H4 (cell line): ENCODE results near the gene ROR2. TPM values are rescaled to one million over a fixed set of nuclear protein-coding genes. Genes with fewer than 3 reads are reported as not detected.

ENCODE experiments used
- DNase-seq: peaks from one replicate; pipeline ENCODE4 v3.0.0-alpha.2; 2015; ENCODE audit warnings: low spot score
- total RNA-seq: library from RNA; depleted of rRNA; stranded (reverse); fragments of >200 nt; shearing (Covaris generic); gene quantifications from 2 replicates; pipeline ENCODE4 v1.2.3, GENCODE V29; 2014

The ROR2 gene
- total RNA-seq, 1 experiment from 2014 or later, result 1.8 TPM

DNA sequence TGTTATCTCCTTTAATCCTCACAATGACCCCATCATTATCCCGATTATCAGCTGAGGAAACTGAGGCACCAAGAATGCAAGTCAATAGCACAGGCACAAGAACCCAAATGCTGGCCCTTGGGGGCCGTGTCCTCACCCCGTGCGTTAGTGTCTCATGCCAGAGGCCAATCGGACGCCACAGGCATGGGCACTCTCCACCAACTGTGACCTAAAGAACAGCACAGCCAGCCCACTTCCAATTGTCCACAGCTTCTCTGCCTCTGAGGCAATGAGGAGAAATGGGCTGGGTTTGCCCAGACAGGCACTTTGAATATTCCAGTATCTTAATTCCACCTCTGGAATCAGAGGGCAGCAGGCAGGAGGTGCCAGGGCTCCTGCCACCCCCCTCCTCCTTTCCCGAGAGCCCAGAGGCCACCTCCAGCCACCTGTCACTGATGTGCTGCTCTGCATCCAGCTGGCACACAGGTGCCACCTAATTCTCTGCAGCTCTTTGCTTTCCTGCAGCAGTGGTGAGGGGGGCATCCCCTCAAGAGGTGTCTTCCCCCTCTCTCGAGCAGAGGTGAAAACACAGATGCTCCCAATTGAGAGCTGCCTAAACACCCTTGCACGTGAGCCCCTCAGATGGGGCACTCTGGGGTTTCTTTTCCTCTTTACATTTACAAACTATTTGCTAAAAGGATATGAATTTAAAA lies 107.5 kb downstream of the ROR2 start:
- DNase-seq, result no peak

- DNase-seq, result no peak
These were observed 108.4 kb downstream of the ROR2 start for GRCh38 chr9:91841591-91841990.

GRCh38 chr9:91840882-91841281 lies 109.1 kb downstream of the ROR2 start:
- no peak for DNase-seq

DNA sequence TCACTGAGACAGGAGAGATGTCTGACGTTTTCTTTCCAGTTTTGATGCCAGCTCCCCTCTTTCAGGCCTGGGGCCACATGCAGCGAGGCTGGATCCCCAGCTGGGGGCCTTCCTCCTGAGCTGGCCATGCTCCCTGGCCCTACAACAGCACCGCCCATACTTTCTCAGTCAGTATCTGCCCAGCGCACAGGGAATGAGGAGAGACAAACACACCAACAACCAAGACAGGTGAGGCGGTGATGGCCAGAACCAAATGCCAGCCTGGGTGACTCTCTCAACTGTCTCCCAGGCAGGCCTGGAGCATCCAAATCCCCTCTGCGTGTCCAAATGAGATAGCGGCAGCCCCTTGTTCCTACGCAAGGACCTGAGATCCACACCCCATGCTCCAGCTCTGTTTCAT lies 109.6 kb downstream of the ROR2 start:
- no peak for DNase-seq

DNA sequence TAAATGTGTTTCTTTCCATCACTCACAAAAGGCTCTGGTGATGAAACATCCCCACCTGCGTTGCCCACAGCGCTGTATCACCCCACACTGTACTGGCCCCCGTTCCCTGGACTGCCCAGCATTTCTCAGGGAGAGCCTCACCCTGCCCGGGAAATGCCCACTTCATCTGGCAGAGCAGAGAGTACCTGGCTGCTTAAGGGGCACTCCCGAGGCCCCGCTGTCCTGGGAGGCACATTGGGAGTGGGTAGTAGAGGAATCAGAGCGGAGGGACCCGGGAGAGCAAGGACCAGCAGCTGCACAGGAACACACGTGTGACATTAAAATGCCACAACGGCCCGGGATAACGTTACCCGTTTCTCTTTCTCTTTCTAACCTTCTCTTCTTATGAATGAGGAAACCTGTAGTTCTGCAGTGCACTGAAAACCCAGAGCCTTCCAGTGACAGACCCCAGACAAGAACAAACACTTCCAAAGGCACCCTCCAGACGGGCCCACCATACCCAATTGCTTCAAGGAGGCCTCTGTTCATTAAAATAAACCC lies 110.0 kb downstream of the ROR2 start:
- DNase-seq, result no peak

GRCh38 chr9:91837981-91838731 lies 111.9 kb downstream of the ROR2 start:
- peak; percentile 32 for DNase-seq

GRCh38 chr9:91836515-91836914 lies 113.5 kb downstream of the ROR2 start:
- DNase-seq, result no peak

DNA sequence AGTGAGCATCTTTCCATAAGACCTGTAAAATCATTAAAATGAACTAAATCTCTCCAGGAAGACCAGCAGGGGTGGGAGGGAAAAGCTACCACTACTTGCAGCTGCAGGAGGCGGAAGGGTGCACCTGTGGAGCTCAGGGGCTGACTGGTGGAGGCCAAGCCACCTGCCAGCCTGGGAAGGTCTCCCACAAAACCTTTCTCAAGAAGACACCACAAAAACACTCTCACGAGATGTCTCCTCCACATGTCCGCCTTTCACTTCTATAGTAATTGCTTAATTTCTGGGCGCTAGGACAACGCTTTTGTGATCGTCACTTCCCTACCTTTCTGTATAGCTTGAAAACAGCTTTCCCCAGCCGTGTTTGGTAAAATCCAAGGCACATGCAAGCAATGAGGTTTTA lies 114.4 kb downstream of the ROR2 start:
- DNase-seq, result no peak

DNA sequence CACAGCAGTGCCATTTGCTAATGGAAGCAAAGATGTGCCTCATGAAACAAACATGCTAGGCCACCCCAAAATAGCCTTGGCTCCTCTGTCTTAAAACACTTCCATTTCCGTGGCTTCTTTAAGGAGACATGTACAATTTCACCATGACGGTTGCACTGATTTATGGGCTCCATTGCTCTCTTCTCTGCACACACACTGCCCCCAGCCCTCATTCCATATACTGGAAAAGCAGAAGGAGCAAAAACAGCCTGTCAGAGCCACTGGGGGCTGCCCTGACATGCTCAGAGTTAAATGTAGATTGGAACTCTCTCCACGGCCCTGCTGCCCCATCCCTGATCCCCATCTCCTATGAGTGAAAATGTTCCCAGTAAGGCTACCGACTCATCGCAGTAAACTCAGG lies 114.8 kb downstream of the ROR2 start:
- DNase-seq, result no peak

DNA sequence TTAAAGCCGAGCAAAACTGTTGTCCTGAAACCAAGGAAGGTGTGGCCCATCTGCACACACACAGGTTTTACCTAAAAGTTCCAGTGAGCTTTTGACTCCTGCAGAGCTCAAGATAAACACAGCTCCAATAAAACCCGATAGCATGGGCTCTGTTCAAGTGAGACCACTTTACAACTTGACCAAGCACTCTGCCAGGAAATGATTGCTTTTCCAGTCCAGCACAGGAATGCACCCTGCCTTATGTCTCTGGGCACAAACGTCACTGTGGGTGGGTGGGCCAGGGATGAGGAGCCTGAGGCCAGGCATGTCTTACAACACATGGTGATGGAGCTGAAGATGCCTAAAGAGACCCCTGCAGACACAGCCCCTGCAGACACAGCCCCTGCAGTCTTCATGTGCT lies 115.3 kb downstream of the ROR2 start:
- no peak for DNase-seq

DNA sequence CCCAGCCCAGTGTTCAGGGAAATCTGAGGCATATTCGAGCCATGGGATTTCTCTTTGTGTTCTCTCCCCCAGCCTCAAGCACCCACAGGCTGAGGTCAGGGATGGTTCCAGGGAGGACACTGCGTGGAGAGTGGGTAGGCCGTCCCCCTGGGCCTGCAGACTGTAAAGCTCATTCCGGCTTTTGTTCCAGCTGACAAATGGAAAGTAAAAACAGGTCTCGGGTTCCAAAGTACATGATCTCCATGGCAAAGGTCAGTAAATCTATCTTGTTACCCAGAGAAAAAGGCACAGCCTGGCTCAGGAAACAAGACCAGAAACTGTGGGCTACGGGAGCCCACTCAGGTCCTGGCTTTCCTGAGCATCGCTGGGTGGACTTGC lies 116.2 kb downstream of the ROR2 start:
- no peak for DNase-seq

DNA sequence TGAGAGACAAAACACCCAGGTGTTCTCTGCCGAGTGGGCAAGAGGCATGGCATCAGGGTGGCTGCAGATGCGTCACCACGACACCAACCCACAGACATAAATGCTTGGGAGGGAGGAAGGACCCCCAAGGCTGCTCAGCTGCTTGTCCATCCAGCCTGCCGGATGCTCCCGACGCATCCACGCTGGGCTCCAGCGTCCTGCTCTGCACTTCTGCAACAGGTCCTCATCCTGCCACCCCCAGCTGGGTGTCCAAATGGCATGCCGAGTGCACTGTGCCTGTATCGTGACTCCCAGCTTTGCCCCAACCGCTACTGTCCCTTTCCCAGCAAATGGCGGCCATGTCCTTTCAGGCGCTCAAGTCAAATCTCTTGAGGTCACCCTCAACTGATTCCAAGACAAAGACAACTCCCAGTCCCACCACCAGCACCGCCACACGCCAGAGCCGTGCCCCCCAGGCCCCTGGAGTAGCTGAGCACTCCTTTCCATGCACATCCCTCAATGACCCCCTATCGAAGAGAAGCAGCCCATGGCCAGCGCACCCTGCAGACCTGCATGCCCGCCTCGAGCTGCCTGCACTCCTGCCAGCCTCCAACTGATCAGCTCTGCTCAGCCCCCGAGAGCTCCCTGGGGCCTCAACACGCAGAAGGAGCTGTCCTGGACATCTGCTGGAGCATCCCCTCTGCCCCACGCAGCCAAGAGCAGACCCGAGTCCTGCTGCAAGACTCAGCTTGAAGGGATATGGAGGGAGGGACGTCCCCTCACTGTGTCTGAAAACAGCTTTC lies 116.7 kb downstream of the ROR2 start:
- DNase-seq, result no peak

- no peak for DNase-seq
These were observed 117.7 kb downstream of the ROR2 start for GRCh38 chr9:91832322-91832721.

GRCh38 chr9:91825866-91826265 lies 124.2 kb downstream of the ROR2 start:
- DNase-seq, result no peak

DNA sequence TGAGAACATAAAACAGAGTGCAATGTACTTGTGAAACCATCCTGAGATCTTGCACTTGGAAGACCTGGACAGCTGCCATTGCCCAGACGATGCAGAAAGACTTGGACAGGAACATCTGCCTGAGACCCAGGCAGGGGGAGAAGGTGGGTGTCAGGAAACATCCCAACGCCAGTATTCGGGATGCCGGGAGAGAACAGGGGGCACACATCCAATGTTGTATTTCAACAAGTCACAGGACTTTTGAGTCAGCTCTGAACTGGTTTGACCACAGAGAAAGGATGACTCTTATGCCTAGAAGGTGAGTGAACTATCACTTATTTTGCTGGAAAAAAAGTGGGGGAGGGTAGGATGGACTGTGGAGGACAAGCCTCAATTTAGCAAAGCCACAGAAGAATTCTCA lies 124.6 kb downstream of the ROR2 start:
- DNase-seq, result no peak

GRCh38 chr9:91824601-91825305 lies 125.3 kb downstream of the ROR2 start:
- DNase-seq, result no peak

DNA sequence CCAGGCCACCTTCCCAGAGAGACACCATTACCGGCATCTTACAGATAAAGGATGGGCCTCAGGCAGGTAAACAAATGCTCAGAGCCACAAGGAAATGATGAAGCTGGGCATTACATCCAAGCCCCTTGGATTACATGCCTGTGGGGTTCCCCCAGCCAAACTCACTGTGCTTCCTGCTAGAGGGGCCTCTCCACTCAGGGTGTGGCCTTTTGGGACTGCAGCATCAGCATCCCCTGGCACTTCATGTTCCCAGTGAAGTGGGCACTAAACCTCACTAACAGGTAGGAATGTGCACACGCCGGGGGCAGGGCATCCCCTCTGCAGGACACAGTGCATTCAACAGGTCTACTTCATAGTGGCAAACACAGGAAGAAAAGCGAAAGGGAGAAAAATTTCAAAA lies 125.9 kb downstream of the ROR2 start:
- no peak for DNase-seq

DNA sequence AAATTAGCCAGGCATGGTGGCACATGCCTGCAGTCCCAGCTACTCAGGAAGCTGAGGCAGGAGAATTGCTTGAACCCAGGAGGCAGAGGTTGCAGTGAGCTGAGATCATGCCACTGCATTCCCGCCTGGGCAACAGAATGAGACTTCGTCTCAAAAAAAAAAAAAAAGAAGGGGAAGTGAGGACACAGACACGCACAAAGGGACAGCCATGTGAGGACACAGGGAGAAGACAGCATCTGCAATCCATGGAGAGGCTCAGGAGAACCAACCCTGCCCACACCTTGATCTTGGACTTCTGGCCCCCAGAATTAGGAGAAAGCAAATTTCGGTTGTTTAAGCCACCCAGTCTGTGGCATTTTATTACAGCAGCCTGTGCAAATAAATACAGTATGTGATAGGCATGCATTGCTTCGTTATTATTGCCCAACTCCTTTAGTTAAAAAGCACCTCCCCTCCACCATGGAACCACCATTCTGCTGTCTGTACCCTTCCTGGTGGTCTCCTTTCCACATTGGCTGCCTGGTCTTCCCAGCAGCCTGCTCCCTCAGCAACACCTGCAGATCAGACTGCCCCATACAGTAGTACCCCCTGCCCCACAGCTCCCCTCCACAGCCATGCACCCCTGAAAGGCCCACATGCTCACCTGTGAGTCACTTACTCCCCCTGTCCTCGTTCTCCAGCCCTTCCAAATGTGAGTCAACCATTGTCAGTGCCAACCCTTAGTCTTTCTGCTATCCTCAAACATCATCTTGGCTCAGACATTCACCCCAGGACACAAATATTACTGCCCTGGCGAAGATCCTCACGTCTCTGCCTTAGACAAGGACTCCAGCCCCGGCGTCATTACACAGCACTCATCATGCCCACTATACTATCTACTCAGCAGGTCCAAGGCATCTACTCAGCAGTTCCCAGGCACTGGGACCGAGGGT lies 128.8 kb downstream of the ROR2 start:
- no peak for DNase-seq

- no peak for DNase-seq
These were observed 129.8 kb downstream of the ROR2 start for GRCh38 chr9:91820126-91820750.
